22Rv1 (cell line): Measurements from ENCODE around the gene OR5V1.

Experiments
- H3K27ac ChIP-seq: fragments of 450-650 bp; 2 replicates; pipeline ENCODE4 v1.5.1; 2017
- ZFX ChIP-seq: fragments of 450-650 bp; IDR thresholded peaks from 2 replicates; pipeline ENCODE4 v1.6.1; 2017; ENCODE audit warnings: antibody characterized with exemption, borderline replicate concordance
- TF ChIP-seq, protein P1 (sequence below): fragments of 450-650 bp; IDR thresholded peaks from 2 replicates; pipeline ENCODE4 v1.5.1; 2017; ENCODE audit warnings: mild to moderate bottlenecking

Gene OR5V1

DNA sequence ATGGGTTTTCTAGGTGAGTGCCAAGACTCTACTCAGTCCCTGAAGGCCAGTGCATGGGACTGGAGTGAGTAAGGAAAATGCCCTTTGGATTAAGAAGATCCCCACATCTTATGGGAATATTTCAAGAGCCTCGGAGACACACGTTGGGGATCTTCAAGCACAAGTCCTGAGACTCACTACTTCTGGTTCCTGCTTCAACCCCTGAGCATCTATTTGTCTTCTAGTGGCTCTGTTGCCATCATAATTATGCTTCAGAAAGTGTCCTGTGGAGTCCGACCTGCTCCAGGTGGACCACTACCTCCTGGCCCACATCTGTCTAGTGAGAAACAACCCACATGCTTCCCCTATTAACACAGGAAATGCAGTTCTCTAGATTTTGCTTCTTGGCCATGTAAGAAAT lies at the start of gene OR5V1:
Gene OR5V1, minus strand, starts transcription at position 101 of the 400 bp plus-strand sequence. CDS start 12,670 bp downstream, outside the sequence.
- TF ChIP-seq ZFX = no peak
- TF ChIP-seq, protein P1, sequence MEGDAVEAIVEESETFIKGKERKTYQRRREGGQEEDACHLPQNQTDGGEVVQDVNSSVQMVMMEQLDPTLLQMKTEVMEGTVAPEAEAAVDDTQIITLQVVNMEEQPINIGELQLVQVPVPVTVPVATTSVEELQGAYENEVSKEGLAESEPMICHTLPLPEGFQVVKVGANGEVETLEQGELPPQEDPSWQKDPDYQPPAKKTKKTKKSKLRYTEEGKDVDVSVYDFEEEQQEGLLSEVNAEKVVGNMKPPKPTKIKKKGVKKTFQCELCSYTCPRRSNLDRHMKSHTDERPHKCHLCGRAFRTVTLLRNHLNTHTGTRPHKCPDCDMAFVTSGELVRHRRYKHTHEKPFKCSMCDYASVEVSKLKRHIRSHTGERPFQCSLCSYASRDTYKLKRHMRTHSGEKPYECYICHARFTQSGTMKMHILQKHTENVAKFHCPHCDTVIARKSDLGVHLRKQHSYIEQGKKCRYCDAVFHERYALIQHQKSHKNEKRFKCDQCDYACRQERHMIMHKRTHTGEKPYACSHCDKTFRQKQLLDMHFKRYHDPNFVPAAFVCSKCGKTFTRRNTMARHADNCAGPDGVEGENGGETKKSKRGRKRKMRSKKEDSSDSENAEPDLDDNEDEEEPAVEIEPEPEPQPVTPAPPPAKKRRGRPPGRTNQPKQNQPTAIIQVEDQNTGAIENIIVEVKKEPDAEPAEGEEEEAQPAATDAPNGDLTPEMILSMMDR = no peak
- H3K27ac ChIP-seq = no peak within 1 kb of the TSS

DNA sequence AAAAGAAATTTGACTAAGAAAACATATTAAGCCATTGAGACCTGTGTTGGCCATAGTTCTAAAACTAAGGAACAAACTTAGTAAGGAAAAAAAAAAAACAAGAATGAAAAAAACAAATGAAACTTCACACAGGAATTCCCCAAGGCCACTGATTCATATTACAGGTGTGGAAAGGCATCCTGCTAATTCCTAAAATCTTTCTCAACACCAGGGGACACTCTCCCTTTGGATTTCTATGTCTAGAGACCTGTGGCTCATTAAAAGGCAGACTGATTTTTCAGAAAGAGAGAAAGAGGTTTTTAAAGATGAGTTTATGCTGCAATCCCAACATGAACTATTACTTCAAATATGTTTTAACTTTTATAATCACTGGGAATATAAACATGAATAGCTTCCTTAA lies 45.9 kb upstream of the OR5V1 start, which contains the start of gene OR12D1:
Gene OR12D1, plus strand, starts transcription at position 341 of the 400 bp plus-strand sequence.
- TF ChIP-seq ZFX = no peak
- TF ChIP-seq, protein P1 = peak; percentile 38
- no peak within 1 kb of the TSS for H3K27ac ChIP-seq

DNA sequence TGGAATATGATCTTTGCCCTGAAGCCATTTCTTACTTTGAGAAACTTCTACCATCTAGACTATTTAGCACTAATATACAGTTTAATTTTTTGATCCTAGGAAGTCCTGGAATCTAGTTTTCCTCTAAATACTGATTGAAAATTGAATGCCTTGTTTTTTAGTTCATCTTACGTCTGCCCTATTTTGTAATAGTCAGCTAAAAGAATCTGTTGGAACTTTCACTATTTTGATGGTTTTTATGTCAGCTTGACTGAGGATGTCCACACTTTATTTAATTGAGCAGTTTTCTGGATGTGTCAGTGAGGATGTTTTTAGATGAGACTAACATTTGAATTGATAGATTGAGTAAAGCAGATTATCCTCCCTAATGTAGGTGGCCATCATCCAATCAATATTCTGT lies 35.1 kb upstream of the OR5V1 start:
- TF ChIP-seq ZFX = no peak
- TF ChIP-seq, protein P1 = no peak

DNA sequence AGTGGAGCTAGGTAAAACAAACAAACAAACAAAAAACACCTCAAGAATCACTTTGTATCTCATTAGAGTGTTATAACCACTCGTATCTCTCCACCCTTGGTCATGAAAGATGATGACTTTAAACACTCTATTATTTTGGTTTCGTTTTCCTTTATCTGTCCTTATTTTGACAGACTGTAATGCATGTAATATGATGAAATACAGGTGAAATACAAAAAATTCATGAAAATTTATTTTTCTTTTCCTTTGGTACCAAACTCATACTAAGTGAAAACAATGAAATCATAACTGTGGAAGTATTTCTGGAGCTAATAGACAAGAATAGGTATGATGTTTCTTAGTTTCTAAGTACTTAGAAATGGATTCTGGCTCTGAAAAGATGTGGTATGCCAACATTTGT lies 30.9 kb upstream of the OR5V1 start:
- no peak overlapping the region for H3K27ac ChIP-seq
- TF ChIP-seq ZFX = no peak
- TF ChIP-seq, protein P1 = no peak

More for the DNA sequence above, 35.1 kb upstream of the OR5V1 start:
- no peak overlapping the region for H3K27ac ChIP-seq

DNA sequence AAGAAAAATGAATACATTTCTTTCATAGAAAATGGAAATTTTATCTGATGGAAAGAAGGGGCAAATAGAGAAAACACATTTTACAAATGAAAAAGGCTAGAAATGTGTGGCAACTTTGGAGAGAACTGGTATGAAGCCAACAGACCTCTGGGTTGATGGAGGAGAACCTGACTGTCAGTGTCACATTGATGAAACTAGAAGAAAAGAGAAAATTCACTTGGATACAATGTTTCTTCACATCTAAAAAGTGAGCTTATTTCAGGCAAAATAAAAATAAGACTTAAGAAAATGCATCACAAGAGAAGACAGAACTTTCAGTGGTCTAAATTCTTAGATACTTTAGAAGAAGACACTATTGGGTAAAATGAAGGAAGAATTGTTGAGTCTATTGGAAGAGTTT lies 26.7 kb upstream of the OR5V1 start, which contains the start of gene OR12D2:
Gene OR12D2, plus strand, starts transcription at position 301 of the 400 bp plus-strand sequence. CDS start 1,069 bp downstream, outside the sequence.
- no peak within 1 kb of the TSS for H3K27ac ChIP-seq
- TF ChIP-seq, protein P1 = no peak
- TF ChIP-seq ZFX = no peak

DNA sequence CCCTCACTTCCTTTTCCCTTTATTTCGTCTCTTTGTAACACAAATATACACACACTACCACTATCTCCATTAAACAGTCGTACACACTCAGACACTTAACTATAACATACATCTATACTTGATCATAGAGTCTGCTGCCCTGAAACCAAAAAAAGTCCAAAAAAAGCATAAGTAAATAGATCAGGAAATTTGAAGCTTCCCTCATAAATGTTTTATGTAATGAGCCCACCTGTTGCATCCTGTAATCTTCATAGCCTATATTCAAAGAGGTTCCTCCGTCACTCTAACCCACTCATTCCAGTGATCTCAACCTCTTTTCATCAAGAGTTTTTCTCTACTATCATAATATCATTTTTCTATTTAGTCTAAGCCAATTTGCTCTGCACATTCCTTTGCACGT lies 19.9 kb upstream of the OR5V1 start:
- no peak overlapping the region for H3K27ac ChIP-seq
- TF ChIP-seq, protein P1 = no peak
- TF ChIP-seq ZFX = no peak

DNA sequence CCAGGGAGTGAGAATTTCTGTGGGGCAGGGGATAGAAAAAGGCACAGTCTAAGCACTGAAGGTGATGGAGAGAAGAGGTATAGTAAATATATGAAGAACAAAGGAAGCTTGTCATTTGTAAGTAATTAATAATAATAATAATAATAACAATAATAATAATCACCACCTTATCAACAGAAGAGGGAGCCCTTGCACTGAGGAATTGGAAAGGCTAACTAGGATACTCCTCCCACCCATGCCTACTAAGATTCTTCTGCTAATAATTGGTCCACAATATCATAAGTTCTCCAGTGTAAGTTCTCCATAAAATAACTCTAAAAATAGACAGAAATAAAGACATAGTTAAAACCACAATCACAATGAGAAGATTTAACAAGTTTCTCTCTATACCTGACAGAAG lies 7.3 kb upstream of the OR5V1 start:
- TF ChIP-seq, protein P1 = no peak
- no peak for TF ChIP-seq ZFX
- no peak overlapping the region for H3K27ac ChIP-seq
